HG02870 (cell line): ENCODE measurements around the gene UGT1A1.
"Not testable (repeated sequence)": the region's sequence is repeated elsewhere in the genome, so short reads cannot be mapped to it uniquely, and the experiment has no call there.

Experiments used
- ATAC-seq: cut with Tn5 transposase; IDR thresholded peaks from one replicate; pipeline ENCODE4 v1.9.1; 2021; ENCODE audit warnings: mild to moderate bottlenecking, moderate library complexity; ENCODE audit not compliant: unreplicated experiment

The UGT1A1 gene

GRCh38 chr2:233760043-233760442 is at the start of gene UGT1A1:
TSS of gene UGT1A1 (plus strand) at chr2:233760270. CDS start at chr2:233760288, 18 bp downstream.
- no peak for ATAC-seq

- no peak for ATAC-seq
These were observed 48.6 kb upstream of the UGT1A1 start for GRCh38 chr2:233711312-233712008.

DNA sequence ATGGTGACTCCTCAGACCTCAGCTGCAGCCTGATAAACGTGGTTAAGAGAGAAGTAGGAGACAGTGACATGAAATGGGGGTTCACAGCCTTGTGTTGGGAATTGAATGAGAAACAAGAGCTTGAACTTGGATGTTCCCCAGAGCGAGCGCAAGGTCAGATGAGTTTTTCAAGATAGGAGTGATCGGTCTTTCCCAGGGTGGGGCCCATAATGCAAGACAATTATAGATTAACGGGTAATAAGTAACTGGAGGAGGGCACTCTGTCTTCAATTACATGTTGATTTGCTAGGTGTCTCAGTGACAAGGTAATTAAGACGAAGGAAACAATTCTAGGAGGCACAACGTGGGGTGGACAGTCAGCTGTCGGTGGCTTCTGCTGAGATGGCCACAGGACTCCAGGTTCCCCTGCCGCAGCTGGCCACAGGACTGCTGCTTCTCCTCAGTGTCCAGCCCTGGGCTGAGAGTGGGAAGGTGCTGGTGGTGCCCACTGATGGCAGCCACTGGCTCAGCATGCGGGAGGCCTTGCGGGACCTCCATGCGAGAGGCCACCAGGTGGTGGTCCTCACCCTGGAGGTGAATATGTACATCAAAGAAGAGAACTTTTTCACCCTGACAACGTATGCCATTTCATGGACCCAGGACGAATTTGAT is 47.3 kb upstream of the UGT1A1 start, which contains the start of gene UGT1A5:
Gene UGT1A5 (plus strand): TSS at position 297 of the 651 bp plus-strand sequence. CDS start 85 bp downstream, at position 382.
- ATAC-seq: no peak

DNA sequence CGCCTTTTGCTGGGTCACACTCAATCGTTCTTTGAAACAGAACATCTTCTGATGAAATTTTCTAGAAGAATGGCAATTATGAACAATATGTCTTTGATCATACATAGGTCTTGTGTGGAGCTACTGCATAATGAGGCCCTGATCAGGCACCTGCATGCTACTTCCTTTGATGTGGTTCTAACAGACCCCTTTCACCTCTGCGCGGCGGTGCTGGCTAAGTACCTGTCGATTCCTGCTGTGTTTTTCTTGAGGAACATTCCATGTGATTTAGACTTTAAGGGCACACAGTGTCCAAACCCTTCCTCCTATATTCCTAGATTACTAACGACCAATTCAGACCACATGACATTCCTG is 46.8 kb upstream of the UGT1A1 start:
- no peak for ATAC-seq

DNA sequence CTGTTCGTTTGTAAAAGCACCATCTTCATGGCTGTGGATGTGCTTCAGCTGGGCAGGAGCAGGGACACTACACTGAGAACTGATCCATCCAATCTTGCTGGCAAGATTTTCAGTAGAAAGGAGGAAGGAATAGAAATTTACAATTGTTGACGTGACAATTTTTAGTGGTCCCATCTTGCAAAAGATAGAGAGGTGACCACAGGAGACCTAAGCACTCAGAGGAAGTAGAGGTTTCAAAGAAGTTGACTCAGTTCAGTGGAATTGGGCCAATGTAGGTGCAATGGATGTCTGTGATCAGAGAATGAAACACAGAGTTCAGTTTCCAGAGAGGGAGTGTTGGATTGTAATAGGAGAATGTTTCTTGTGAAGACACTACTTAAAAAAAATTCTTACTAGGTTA is 45.9 kb upstream of the UGT1A1 start:
- no peak for ATAC-seq

- ATAC-seq: no peak
These were observed 41.5 kb upstream of the UGT1A1 start, which contains the start of gene UGT1A4 for GRCh38 chr2:233718552-233718951. TSS of gene UGT1A4 (plus strand) at chr2:233718736. CDS start at chr2:233718821, 85 bp downstream.

GRCh38 chr2:233728723-233729301 is 31.3 kb upstream of the UGT1A1 start, which contains the start of gene UGT1A3:
TSS of gene UGT1A3 (plus strand) at chr2:233729042. CDS start at chr2:233729127, 85 bp downstream.
- no peak for ATAC-seq

DNA sequence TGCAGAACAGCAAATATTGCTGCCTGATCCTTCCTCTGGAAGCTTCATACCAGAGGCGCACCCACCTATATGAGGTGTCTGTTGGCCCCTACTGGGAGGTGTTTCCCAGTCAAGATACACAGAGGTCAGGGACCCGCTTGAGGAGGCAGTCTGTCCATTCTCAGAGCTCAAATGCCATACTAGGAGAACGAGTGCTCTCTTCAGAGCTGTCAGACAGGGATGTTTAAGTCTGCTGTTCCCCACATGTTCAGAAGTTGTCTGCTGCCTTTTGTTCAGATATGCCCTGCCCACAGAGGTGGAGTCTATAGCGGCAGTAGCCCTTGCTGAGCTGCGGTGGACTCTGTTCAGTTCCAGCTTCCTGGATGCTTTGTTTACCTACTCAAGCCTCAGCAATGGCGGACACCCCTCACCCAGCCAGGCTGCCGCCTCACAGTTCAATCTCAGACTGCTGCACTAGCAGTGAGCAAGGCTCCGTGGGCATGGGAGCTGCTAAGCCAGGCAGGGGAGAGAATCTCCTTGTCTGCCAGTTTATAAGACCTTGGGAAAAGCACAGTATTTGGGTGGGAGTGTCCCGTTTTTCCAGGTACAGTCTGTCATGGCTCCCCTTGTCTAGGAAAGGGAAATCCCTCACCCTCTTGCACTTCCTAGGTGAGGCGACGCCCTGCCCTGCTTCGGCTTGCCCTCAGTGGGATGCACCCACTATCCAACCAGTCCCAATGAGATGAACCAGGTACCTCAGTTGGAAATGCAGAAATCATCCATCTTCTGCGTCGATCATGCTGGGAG is 23.0 kb upstream of the UGT1A1 start:
- ATAC-seq: not testable (repeated sequence)

- no peak for ATAC-seq
These were observed 19.2 kb upstream of the UGT1A1 start for GRCh38 chr2:233740870-233741269.

DNA sequence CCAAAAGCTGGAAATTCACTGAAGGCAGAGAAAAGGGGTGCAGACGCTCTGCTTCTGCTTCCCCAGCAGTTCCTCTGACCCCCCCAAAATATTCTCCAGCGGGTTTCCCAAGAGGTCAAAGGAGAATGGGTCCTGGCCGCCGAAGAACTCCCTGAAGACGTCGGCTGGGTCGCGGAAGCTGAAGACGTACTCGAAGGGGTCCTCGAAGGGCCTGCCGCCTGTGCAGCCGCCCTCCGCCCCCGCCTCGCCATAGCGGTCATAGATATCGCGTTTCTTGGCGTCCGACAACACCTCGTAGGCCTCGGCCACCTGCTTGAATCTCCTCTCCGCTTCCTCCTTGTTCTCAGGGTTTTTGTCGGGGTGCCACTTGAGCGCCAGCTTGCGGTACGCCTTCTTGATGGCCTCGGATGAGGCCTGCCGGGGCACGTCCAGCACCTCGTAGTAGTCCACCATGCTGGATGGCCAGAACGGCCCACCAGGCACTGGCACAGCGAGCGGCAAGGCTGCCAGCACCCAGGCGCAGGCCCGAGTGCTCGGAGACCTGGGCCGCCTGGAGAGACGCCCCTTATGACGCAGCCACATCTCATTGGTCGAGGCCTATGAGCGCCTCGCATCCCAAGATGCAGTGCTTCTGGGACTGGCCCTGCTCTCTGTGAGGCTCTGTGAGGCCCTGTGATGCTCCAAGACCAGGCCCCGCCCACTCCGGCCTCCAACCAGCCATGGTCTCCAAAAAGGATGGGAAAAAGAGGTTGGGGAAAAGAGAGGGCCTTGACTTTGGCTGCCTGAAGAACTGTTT is 16.4 kb upstream of the UGT1A1 start:
- ATAC-seq: no peak

- no peak for ATAC-seq
These were observed 14.9 kb upstream of the UGT1A1 start for GRCh38 chr2:233745073-233745755.

DNA sequence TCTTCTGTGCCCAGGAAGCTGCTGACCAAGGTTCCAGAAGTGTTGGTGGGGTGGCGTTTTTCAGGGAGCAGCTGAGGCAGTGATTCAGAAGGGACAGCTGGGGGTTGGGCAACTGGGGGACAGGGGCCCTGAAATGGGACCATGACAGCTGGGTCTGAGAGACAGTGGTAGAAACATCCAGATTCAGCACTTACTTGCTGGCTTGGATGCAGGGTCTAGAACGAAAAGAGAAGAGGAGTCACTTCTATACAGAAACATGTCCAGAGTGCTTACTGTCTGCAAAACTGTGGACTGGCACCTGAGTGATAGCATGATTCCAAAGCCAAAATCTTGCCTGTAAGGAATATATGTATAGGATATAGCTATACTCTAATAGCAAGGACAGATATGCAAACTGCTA is 14.2 kb upstream of the UGT1A1 start:
- not testable (repeated sequence) for ATAC-seq

- ATAC-seq: no peak
These were observed 13.4 kb upstream of the UGT1A1 start for GRCh38 chr2:233746475-233747282.

DNA sequence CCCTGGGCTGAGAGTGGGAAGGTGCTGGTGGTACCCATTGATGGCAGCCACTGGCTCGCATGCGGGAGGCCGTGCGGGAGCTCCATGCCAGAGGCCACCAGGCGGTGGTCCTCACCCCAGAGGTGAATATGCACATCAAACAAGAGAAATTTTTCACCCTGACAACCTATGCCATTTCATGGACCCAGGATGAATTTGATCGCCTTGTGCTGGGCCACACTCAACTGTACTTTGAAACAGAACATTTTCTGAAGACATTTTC is 12.9 kb upstream of the UGT1A1 start:
- ATAC-seq: no peak

- ATAC-seq: not testable (repeated sequence)
These were observed 9.4 kb upstream of the UGT1A1 start for GRCh38 chr2:233750689-233751088.

DNA sequence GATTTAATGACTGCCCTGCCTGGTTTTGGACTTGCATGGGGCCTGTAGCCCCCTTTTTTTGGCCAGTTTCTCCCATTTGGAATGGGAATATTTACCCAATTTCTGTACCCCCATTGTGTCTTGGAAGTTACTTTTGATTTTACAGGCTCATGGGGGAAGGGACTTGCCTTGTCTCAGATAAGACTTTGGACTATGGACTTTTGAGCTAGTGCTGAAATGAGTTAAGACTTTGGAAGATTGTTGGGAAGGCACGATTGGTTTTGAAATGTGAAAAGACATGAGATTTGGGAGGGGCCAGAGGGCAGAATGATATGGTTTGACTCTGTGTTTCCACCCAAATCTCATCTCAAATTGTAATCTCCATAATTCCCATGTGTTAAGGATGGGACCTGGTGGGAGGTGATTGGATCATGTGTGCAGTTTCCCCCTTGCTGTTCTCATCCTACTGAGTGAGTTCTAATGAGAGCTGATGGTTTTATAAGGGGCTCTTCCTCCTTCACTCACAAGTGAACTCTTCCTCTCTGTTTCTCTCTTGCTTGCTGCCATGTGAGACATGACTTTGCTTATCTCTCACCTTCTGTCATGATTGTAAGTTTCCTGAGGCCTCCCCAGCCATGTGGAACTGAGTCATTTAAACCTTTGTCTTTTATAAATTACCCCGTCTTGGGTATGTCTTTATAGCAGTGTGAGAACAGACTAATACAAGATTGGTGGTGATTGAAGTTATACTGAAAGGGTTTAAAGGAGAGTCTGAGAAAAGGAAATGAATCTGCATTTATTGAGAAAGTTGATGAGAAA is 8.7 kb upstream of the UGT1A1 start:
- ATAC-seq: not testable (repeated sequence)

- no peak for ATAC-seq
These were observed 5.0 kb upstream of the UGT1A1 start for GRCh38 chr2:233754872-233755611.
